Measurements from ENCODE around the gene GOLGA6C.
"Not testable (repeated sequence)": the region's sequence is repeated elsewhere in the genome, so short reads cannot be mapped to it uniquely, and the experiment has no call there.

The GOLGA6C gene

GRCh38 chr15:75252285-75252684 lies 5.8 kb upstream of the GOLGA6C start:
- DNase-seq (ENCODE audit: low read depth in 3 of 3, low spot score in 1 of 3), result not testable (repeated sequence)

DNA sequence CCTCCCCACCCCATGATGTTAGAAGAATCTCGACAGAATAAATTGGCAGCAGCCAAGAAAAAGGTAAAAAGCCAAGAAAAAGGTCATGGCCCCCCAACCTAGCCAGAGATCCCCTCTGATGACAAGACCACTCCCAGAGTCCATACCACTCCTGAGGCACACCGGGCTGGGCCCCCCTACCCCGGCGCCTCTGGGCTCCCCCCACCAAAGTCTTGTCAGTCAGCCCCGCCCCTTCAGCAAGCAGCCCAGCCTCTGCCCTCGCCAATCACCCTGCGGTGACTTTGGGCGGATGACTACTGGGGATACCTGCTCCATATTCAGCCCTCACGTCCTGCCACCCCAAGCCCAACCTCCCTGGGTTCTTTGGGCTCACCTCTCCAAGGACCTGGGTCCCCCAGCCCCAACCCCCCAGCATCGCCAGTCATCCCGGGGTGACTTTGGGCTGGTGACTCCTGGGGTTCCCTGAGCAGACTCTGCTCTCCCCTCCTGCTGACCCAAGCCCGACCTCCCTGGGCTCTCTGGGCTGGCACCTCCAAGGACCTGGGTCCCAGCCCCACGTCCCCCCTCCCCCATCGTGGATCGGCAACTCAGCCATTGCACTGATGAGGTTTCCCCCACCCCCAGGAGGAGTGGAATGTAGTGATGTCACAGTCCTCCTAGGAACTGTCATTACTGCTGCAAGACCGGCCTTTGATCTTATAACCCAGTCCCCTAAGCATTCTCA lies 648 bp downstream of the GOLGA6C start:
- DNase-seq (ENCODE audit: low read depth in 3 of 3, low spot score in 1 of 3), result not testable (repeated sequence)

DNA sequence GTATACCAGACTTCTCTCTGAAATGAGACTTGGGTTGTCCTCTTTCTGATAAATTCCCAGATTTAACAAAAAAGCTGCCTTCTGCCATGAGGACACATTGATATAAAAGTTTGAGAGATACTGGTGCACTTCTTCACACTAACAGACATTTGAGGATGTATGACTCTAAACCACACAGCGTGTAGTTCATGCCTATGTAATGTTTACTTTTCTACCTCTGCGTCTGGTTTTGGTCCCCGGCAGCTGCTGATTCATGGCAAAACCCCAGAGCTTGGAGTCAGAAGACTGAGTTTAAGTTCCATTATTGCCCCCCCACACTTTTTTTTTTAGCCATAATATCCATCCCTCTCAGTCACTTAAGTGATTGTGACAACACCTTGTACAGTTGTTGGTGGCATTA lies 1.7 kb downstream of the GOLGA6C start:
- DNase-seq (ENCODE audit: low read depth in 3 of 3, low spot score in 1 of 3), result not testable (repeated sequence)

DNA sequence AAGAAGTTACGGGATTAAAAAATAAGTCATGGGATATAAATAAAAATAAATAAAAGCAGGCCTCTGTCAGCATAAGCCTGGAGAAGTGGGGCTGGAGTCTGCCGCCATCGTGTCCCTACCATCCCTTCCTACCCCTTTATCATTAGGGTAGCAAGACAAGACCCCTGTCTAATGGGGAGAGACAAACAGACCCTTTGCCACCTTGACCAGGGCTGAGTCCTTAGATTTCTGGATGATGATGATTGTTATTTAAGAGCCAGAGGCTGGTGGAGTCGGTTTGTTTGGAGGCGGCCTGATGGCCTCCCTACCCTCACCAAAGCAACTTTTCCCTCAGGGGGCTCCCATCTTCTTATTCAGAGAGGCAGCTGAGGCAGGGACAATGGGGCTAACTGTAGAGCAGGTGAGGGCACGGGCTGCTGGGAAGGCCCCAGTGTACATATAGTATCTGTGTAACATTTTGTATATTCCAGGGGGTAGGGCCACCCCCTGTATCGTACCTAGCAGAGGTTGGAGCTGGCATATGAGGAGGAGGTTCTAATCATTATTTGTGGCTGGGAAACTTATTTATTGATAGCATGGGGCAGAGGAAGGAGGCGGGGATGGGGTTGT lies 15.7 kb downstream of the GOLGA6C start:
- not testable (repeated sequence) for DNase-seq (ENCODE audit: low read depth in 3 of 3, low spot score in 1 of 3)

GRCh38 chr15:75274509-75275107 lies 16.5 kb downstream of the GOLGA6C start:
- peak in 2 of 3 donors; percentile 27 to 46 for DNase-seq (ENCODE audit: low read depth in 3 of 3, low spot score in 1 of 3)

DNA sequence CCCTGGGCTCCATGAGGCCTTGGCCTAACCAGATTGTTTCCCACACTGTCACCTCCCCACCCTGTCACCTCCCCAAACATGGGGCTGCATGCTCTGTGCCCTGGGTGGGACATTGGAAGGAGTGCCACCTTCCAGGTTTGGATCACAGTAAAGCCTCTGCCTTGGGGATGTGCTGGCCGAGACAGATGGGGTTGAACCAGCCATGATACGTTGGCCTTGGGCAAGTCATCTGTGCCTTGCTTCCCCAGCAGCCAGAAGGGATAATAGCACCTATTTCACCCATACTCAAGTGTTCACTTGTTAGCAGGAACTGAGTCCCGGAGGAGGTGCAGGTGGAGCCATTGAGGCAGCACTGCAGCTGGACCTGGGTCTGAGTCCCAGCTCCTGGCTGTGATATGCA lies 17.5 kb downstream of the GOLGA6C start:
- not testable (repeated sequence) for DNase-seq (ENCODE audit: low read depth in 3 of 3, low spot score in 1 of 3)

DNA sequence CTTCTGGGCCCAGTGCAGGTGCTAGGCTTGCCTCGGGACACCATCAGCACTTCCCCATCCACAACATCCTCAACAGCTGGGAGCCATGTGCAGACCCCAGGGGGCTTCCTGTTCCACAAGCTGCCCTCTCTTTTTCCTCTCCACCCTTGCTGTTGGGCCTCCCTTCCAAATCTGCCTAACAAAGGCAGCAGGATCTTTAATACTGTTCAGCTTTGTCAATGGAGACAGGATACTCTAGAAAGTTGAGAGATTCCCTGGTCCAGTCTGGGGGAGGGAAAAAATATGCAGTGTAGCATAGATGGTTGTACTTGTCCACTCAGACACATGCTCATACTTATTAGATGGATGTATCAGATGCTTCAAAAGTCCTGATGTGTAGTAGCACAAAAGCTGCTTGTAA lies 20.4 kb downstream of the GOLGA6C start:
- not testable (repeated sequence) for DNase-seq (ENCODE audit: low read depth in 3 of 3, low spot score in 1 of 3)

- not testable (repeated sequence) for DNase-seq (ENCODE audit: low read depth in 3 of 3, low spot score in 1 of 3)
Measured at GRCh38 chr15:75282572-75282971, 24.4 kb downstream of the GOLGA6C start, which contains the start of gene GOLGA6D. Gene GOLGA6D, plus strand, starts transcription at chr15:75282835. Its CDS starts 41 bp downstream, at chr15:75282876.

- not testable (repeated sequence) for DNase-seq (ENCODE audit: low read depth in 3 of 3, low spot score in 1 of 3)
Measured at GRCh38 chr15:75284152-75284551, 26.0 kb downstream of the GOLGA6C start.

DNA sequence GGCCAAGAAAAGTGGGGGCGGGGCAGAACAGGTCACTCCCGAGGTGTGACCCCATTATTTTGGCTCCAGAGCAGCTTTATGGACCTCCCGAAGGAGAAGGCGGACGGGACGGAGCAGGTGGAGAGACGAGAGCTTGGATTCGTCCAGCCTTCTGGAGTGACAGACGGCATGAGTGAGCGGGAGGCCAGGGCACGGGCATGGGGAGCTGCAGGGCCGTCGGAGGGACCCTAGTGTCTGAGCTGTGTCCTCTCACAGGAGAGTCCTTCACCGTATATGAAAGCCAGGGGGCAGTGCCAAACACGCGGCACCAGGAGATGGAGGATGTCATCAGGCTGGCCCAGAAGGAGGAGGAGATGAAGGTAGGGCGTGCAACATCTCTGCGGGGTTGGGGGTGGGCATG lies 35.5 kb downstream of the GOLGA6C start:
- DNase-seq (ENCODE audit: low read depth in 3 of 3, low spot score in 1 of 3), result not testable (repeated sequence)

GRCh38 chr15:75298541-75299310 lies 40.6 kb downstream of the GOLGA6C start:
- not testable (repeated sequence) for DNase-seq (ENCODE audit: low read depth in 3 of 3, low spot score in 1 of 3)

GRCh38 chr15:75299311-75299688 lies 41.2 kb downstream of the GOLGA6C start:
- DNase-seq (ENCODE audit: low read depth in 3 of 3, low spot score in 1 of 3), result peak in 2 of 3 donors; percentile 12 to 63

DNA sequence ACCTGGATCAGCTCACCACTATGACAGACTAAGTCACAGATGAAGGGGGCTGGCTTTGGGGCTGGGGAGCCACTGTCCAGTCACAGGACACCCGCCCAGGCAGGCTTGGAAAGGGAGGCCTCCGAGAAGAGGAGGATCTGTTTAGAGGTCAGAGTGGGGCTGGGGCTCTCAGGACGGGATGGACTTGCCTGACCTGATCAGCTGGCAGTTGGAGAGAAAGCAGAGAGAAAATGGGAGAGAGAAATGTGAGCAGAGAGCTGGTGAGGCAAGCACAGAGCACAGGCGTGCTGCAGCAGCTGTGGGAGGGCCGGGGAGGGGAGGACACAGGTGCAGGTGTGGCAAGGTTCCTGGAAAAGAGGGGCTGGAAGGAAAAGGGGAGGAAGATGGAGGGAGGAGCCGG lies 41.9 kb downstream of the GOLGA6C start:
- DNase-seq (ENCODE audit: low read depth in 3 of 3, low spot score in 1 of 3), result not testable (repeated sequence)

DNA sequence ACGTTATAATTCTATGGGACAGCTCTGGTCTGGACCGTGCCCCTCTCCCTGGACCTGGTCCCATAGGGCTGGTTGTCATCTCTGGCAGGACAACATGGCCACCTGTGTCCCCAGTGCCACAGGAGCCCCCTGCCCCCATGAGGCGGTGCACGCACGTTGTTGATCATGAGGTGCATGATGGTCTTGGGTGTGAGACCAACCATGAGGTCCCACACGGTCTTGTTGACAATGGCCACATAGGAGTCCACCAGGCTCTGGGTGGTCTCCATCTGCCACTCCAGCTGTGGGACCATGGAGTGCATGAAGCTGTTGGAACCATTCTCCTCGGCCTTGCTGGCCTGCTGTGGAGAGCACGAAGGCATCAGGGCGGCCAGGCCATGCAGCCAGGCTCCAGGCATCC lies 44.2 kb downstream of the GOLGA6C start:
- DNase-seq (ENCODE audit: low read depth in 3 of 3, low spot score in 1 of 3), result no peak

DNA sequence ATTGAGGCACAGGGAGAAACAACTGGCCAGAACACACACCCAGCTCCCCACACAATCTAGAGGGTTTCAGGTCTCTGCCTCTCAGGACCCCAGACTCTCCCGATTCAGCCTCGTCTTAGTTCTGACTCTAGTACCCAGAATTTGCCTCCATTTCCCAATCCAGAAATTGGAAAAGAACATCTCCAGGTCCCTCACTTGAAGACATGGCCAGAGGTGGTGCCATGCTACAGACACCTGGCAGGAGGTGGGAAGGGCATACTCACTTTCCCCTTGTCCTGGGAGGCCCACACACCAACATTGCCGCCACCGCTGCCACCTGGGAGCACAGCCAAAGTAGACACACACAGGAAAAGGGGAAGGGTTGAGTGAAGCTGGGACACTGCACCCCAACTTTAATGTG lies 44.6 kb downstream of the GOLGA6C start:
- not testable (repeated sequence) for DNase-seq (ENCODE audit: low read depth in 3 of 3, low spot score in 1 of 3)

- DNase-seq (ENCODE audit: low read depth in 3 of 3, low spot score in 1 of 3), result no peak
Measured at GRCh38 chr15:75306188-75306587, 48.1 kb downstream of the GOLGA6C start.

DNA sequence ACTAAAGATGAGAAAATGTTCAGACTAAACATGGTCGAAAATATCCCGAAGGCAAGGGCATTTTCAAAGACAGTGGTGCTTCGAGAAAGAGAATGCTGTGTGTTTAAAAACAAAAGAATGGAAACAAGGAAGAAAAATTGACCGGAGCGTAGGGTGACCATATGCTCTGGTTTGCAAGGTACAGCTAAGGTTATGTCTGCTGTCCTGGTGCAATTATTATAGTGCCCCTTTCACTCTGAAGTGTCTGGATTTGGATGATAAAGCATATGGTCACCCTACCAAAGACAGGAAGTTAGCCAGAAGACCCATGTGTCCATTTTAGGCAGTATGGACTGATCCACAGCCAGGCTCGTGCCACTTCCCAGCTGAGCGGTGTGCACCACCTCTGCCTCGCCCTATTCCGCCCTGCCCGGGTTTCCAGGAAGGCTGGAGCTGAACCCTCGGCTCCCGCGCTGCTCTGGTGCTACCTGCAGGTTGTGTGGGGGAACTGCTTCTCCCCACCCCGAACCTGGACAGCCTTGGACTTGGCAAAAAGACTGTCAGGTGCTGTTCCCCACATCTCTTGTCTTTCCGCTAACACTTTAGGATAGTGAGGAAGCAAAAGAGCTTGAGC lies 49.8 kb downstream of the GOLGA6C start:
- DNase-seq (ENCODE audit: low read depth in 3 of 3, low spot score in 1 of 3), result no peak

GRCh38 chr15:75309711-75310110 lies 51.6 kb downstream of the GOLGA6C start:
- no peak for DNase-seq (ENCODE audit: low read depth in 3 of 3, low spot score in 1 of 3)

DNA sequence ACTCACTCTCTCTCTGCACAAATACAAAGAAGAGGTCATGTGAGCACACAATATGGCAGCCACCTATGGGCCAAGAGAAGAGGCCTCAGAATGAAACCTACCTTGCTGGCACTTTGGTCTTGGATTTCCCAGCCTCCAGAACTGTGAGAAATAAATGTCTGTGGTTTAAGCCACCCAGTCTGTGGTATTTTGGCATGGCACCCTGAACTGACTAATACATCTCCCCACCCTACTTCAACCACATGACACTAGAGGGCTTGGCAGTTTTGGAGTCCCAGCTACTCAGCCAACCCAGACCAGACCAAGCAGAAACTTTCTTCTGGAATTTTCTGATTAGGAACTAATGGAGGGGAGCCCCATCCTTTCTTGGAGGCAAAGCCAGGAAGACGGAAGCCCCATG lies 54.4 kb downstream of the GOLGA6C start:
- DNase-seq (ENCODE audit: low read depth in 3 of 3, low spot score in 1 of 3), result not testable (repeated sequence)

- no peak for DNase-seq (ENCODE audit: low read depth in 3 of 3, low spot score in 1 of 3)
Measured at GRCh38 chr15:75313116-75313845, 55.1 kb downstream of the GOLGA6C start.
